T-helper 2 cell treated with Interferon-gamma antibody and Interleukin-4, amounts not matched to agents 5 μg/mL and 100 μg/mL, for 36 hours (primary cell): ENCODE results near the gene KLHL29.

Source experiments
- DNase-seq: peaks from one replicate; pipeline ENCODE4 v3.0.0; 2021; ENCODE audit warnings: low spot score
- H3K27ac Mint-ChIP-seq: one replicate; pipeline ENCODE4 v1.8.0; 2021; ENCODE audit warnings: mild to moderate bottlenecking, mixed read lengths
- H3K27me3 Mint-ChIP-seq: one replicate; pipeline ENCODE4 v1.8.0; 2021; ENCODE audit warnings: low read depth, mixed read lengths
- H3K36me3 Mint-ChIP-seq: one replicate; pipeline ENCODE4 v1.8.0; 2021; ENCODE audit warnings: low read depth, mixed read lengths
- H3K4me1 Mint-ChIP-seq: one replicate; pipeline ENCODE4 v1.8.0; 2021; ENCODE audit warnings: low read depth, mixed read lengths
- H3K4me3 Mint-ChIP-seq: one replicate; pipeline ENCODE4 v1.8.0; 2022; ENCODE audit warnings: mild to moderate bottlenecking, moderate library complexity, mixed read lengths
- H3K9me3 Mint-ChIP-seq: one replicate; pipeline ENCODE4 v1.8.0; 2021; ENCODE audit warnings: mixed read lengths

The KLHL29 gene

DNA sequence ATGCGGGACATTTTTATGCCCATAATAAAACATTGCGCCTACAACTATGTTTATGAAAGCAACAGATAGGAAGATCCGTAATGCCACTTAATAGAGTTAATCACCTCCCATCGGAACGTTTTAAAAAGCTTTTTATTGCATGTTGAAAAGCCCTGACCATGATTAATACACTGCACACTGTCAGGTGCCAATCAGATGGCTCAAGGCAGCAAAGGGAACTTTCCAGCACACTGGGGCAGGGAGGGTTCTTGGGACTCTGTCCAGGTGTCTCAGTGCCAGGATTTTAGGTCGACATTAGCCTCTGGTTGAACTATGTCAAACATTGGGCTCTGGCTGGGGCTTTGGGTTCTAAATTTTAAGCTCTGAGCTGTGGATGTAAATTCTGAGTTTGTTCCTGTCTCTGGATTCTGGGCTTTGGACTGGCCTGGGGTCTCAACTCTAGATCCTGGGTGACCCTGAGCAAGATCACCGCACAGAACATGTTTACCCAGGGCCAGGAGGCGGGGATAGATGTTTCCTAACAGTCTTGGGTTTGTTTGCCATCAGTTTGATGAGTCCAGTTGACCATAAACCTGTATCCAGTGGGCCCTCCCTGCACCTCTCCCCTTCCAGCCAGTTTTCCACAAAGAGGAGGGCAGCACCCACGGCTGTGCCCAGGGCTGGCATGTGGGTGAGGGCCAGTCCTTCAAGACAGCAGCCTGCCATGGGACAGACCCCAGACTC, 279.2 kb downstream of the KLHL29 start:
- Mint-ChIP-seq H3K4me3 (no peak overlapping the region), H3K36me3 (no peaks in the 10 kb centered on the region), H3K4me1 (no peaks in the 10 kb centered on the region), H3K27ac (no peak overlapping the region), H3K27me3 (peaks cover 10% of the 10 kb centered on the region), H3K9me3 (no peaks in the 10 kb centered on the region)
- no peak for DNase-seq

DNA sequence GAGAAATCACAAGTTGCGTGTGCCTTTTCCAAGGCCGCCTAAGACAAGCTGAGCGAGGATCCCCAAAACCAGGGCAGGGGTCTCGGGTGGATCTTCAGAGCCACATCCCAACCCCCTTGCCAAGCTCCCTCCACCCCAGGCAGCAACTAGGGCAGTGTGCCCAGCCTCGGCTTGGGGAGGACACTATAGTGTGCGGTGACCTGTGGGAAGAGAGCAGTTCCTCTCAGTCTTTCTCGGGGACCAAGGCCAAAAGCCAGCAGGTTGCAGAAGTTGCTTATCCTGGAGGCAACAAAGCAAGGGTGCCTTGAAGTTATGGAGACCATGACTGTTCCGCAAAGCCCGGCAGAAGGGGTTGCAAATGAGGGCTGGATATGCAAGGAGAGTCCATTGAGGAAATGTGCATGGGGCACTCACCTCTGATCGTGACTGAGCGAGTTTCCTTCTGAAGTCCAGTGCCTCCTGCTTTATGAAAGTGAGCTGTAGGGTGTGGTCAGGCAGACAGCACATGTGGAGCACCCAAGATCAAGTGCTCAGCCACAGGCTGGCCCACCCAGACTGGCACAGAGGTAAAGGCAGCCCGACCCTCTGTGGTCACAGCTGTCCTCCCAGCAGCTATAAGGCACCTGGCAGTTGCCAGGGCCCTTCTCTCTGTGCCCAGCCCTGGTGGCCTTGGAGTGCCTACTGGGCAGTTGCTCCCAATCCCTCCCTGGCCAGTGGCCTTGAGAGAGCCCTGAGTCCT, 281.4 kb downstream of the KLHL29 start:
- Mint-ChIP-seq H3K27me3 (peaks cover 10% of the 10 kb centered on the region), H3K36me3 (no peaks in the 10 kb centered on the region), H3K4me3 (no peak overlapping the region), H3K27ac (no peak overlapping the region), H3K4me1 (no peaks in the 10 kb centered on the region), H3K9me3 (no peaks in the 10 kb centered on the region)
- no peak for DNase-seq

DNA sequence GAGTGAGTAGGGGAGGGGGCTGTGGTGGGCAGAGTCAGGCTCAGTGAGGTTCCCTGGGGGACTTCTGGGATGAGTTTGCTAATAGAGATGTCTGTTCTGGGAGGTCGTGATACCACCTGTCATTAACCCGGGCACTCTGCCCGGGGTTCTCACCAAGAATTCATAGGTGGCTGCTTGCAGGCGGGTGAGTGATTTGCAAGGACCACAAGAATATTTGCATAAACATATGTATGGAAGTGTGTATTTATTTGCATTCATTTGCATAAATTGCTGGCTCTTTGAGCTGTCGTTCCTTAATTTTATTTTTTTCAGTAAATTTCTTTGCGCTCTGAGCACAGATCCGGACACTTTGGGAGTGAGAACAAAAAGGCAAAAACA, 282.0 kb downstream of the KLHL29 start:
- no peak overlapping the region for H3K27ac Mint-ChIP-seq
- H3K4me3 Mint-ChIP-seq: no peak overlapping the region
- H3K4me1 Mint-ChIP-seq: no peaks in the 10 kb centered on the region
- no peaks in the 10 kb centered on the region for H3K36me3 Mint-ChIP-seq
- peaks cover 10% of the 10 kb centered on the region for H3K27me3 Mint-ChIP-seq
- DNase-seq: no peak
- no peaks in the 10 kb centered on the region for H3K9me3 Mint-ChIP-seq

DNA sequence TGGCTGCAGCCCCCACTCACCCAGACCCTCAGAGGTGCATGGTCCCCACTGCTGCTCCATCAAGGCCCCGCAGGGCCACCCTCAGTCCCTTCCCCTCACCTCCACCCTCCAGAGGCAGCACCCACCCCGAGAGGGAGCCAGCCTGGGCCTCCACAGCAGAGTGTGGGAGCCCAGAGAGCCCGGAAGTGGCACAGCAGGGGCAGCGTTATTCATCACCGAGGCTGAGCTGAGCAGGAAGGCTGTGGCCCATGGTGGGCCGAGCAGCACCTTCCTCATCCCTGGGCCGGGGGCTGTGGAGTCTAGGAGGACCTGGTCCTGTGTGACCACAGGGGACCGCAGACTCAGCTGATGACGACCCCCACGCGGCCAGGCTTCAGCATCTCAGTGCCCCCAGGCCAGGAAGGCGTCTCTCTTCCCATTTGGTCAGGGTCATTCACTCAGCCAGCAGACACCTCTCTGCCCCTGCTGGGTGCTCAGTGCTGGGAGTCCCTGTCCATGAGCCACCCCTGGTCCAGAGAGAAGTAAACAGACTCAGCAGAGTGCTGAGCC, 283.9 kb downstream of the KLHL29 start:
- peaks cover 3% of the 10 kb centered on the region for H3K27me3 Mint-ChIP-seq
- no peaks in the 10 kb centered on the region for H3K9me3 Mint-ChIP-seq
- no peak overlapping the region for H3K4me3 Mint-ChIP-seq
- no peak for DNase-seq
- H3K36me3 Mint-ChIP-seq: no peaks in the 10 kb centered on the region
- no peaks in the 10 kb centered on the region for H3K4me1 Mint-ChIP-seq
- no peak overlapping the region for H3K27ac Mint-ChIP-seq

DNA sequence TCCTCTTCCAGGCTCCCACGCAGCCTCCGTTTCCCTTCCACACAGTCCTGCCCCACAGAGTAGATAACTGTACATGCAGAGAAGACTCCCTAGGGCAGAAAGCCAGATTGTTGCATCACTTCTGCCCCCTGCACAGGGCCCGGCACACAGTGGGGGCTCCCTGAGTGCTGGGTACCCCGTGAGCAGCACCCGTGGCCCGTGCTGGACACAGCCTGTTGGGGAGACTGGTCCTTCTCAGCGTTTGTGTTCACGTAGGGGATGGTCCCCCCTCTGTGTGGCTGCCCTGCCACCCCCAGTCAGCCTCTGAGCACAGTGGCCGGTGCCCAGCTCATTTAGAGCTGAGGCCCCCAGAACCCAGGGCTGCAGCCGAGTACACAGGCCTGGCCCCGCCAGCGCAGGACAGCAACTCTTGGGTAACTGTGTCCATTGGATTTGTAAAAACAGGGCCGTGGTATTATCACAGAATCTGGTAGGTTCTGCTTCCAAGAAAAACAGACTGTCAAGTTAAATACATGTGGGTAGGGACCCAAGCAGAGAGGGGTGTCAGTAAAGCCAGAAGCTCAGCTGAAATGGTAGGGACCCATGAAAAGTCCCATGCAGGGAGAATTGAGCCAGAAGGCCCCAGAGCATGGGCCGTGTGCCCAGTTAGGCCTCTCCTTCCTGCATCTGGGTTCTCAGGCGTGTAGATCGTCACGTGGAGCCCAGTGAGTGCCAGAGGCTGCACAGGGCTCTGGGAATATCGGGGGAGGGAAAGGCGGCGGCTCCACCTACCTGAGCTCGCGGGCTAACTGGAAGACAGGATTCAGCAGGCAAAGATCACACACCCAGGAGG, 284.6 kb downstream of the KLHL29 start:
- Mint-ChIP-seq H3K27me3 (no peaks in the 10 kb centered on the region), H3K9me3 (no peaks in the 10 kb centered on the region), H3K27ac (no peak overlapping the region), H3K36me3 (no peaks in the 10 kb centered on the region), H3K4me1 (no peaks in the 10 kb centered on the region), H3K4me3 (no peak overlapping the region)
- no peak for DNase-seq

DNA sequence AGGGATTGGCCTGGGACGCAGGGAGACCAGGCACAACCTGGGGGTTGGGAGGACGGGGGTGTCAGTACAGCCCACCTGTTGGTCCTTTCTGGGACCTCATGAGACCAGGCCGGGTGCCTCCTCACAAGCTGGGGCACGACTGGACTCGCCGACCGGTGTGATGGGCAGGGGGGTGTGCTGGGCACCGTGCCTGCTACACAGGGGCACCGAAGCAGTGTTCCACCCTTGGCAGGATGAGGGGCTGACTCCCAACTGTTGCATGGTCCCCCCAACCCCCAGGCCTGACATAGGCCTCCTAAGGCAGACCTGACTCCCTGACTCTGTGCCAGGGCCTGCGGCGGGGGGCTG, 285.2 kb downstream of the KLHL29 start:
- Mint-ChIP-seq H3K9me3 (no peaks in the 10 kb centered on the region), H3K27me3 (no peaks in the 10 kb centered on the region), H3K4me3 (no peak overlapping the region), H3K27ac (no peak overlapping the region), H3K4me1 (no peaks in the 10 kb centered on the region), H3K36me3 (no peaks in the 10 kb centered on the region)
- no peak for DNase-seq

DNA sequence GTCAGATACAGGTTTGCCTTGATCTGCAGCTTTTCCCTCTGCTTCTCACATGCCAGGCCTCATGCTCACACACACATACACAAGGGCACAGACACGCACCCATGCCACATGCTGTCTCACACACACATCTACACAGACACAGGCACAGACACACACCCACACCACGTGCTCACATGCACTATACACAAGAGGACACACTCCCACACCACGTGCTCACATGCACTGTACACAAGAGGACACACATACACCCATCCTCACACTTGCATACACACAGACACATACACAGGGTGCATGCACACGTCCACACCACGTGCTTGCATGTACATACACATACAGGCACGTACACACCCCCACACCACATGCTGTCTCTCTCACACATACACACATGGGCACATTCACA, 288.1 kb downstream of the KLHL29 start:
- DNase-seq: no peak
- Mint-ChIP-seq H3K27ac (no peak overlapping the region), H3K36me3 (no peaks in the 10 kb centered on the region), H3K4me1 (no peaks in the 10 kb centered on the region), H3K9me3 (no peaks in the 10 kb centered on the region), H3K4me3 (no peak overlapping the region), H3K27me3 (no peaks in the 10 kb centered on the region)

DNA sequence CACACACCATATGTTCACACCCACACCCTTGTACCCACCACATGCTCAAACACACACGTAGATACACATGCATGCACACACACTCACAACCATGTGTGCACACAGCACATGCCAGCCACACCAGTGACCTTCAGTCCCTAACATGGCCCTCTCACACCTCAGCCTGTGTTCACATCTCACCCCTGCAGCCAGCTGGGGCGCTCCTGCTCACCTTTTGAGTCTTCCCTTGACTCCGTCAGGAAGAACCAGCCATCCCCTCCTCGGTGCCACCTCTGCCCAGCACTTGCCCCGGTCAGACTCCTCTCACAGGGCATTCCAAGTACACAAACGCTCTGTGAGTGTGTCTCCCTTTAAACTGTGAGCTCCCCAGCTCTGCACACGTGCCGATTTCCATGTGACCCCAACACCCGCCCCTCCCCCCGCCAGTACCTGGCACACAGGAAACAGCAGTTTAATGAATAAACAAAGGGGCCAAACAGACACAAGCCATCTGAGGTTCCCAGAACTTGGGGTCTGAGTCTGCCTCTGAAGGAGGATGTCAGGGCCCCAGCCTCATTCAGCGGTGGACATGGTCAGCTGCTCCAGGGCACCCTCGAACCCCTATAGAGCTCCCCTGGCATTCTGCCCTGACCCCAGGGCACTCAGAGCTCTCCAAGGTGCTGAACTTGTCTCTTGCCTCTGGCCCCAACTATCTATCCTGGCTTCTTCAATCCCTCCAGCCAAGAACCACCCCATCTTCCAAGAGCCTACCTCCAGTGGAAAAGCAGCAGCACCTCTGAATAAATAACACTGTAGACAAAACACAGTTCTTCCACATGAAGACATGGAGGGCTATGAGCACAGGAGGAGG, 289.1 kb downstream of the KLHL29 start:
- Mint-ChIP-seq H3K27ac (no peak overlapping the region), H3K36me3 (no peaks in the 10 kb centered on the region), H3K4me1 (no peaks in the 10 kb centered on the region), H3K27me3 (no peaks in the 10 kb centered on the region), H3K9me3 (no peaks in the 10 kb centered on the region), H3K4me3 (no peak overlapping the region)
- DNase-seq: no peak

DNA sequence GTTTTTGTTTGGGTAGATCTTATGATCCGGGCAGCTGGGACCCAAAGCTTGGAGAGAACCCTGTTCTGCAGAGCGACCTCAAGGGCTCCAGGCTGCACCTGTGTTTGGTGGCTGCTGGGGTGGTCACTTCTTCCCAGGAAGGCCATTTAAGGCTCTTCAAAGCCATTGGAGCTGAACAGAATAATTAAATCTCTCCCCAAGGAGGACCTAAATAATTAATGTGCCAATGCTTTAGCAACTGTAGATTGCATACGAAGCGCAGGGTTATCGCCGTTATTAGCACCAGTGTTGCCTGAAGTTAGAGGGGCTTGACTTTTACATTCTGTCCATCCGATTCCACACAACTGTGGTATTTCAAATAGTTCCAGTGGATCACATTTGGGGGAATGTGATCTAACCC, 290.5 kb downstream of the KLHL29 start:
- no peaks in the 10 kb centered on the region for H3K9me3 Mint-ChIP-seq
- no peaks in the 10 kb centered on the region for H3K36me3 Mint-ChIP-seq
- no peaks in the 10 kb centered on the region for H3K4me1 Mint-ChIP-seq
- H3K27ac Mint-ChIP-seq: no peak overlapping the region
- no peaks in the 10 kb centered on the region for H3K27me3 Mint-ChIP-seq
- DNase-seq: no peak
- H3K4me3 Mint-ChIP-seq: no peak overlapping the region

DNA sequence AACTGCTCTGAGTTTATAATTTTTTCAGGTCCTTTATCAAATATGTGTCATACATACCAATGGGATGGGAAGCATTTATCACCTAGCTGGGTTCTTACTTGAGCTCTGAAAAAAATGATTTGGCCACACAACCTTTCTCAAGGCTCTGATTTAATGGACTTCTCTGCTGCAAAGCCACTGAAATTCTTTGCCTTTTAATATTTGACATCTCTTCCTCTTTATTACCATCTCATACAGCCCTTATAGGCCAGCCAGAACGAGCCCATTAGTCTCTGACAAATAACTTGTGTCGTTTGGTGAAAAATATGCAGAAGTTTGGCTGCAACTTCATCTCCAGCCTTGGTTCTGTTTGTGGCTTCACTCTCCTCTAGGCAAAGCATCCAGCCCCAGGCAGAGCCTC, 292.9 kb downstream of the KLHL29 start:
- no peak overlapping the region for H3K4me3 Mint-ChIP-seq
- no peak for DNase-seq
- H3K4me1 Mint-ChIP-seq: no peaks in the 10 kb centered on the region
- no peaks in the 10 kb centered on the region for H3K9me3 Mint-ChIP-seq
- no peaks in the 10 kb centered on the region for H3K27me3 Mint-ChIP-seq
- H3K27ac Mint-ChIP-seq: no peak overlapping the region
- no peaks in the 10 kb centered on the region for H3K36me3 Mint-ChIP-seq

DNA sequence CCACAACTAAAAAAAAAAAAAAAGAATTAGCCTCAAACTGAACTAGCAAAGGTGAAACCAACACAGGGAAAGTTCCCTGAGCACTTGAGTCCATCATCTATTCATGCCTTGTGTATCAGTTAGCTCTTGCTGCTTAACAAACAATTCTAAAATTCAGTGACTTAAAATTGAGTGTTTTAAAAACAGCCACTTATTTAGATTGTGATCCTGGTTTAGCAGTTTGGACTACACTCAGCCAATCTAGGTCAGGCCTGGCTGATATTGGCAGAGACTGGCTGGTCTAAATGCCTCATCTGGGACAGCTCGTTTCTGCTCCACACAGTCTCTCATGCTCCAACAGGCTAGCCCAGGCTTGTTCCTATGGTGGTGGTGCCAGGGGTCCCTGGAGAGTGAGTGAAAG, 294.1 kb downstream of the KLHL29 start:
- Mint-ChIP-seq H3K9me3 (no peaks in the 10 kb centered on the region), H3K36me3 (no peaks in the 10 kb centered on the region), H3K27me3 (no peaks in the 10 kb centered on the region), H3K27ac (no peak overlapping the region), H3K4me3 (no peak overlapping the region), H3K4me1 (no peaks in the 10 kb centered on the region)
- DNase-seq: no peak

DNA sequence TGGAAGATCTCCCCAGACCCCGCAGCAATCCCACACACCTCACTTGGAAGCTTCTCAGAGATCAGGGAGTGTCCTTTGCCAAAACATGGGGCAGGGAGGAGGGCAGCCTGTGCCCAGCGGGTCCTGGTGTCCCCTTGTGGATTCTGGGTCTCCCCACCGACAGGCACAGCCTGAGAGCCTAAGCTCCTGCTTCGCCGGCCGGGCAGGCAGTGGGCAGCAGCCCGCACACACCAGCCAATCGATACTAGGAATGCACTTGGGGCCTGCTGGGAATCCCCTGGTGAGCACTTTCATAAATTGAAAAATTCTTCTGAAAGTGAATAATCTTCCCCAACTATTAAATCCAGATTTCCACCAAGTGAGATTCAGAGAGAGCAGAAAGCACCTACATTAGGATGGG, 296.0 kb downstream of the KLHL29 start:
- Mint-ChIP-seq H3K4me1 (no peaks in the 10 kb centered on the region), H3K27me3 (no peaks in the 10 kb centered on the region), H3K36me3 (no peaks in the 10 kb centered on the region), H3K4me3 (no peak overlapping the region), H3K27ac (no peak overlapping the region), H3K9me3 (no peaks in the 10 kb centered on the region)
- no peak for DNase-seq

DNA sequence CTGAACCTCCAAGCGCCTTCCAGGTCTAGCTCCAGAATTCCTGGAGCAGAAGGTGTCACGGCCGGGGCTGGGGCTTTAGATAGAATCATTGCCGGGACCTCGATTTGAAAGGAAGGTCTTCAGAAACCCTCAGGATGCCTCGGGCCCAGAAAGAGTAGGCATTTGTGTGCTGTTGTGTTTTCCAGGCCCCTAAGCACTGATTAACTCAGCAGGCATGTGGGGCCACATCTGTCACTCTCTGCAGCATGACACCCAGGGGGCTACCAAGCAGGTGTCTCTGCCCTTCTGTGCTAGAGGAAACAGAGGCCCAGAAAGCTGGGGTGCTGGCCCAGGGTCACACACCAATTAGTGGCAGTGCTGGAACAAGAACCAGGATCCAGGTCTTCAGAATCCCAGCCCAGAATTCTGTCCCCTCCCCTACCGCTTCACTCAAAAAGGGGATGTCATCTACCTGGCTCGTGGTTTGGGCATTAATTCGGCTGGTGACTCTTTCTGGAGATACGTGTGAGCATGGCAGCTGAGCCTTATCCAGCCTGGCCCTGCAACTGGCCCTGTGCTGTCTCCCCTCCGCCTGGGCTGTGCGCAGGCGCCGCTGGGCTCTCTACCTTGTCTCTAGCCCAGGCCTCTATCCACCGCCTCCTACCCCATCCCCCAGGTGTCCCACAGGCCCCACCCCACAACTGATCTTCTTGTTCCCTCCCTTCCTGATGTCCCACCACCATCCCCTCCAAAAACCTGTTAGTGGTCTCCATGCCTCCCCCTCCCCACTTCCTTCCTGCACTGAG, 296.6 kb downstream of the KLHL29 start:
- H3K27me3 Mint-ChIP-seq: no peaks in the 10 kb centered on the region
- no peak for DNase-seq
- H3K27ac Mint-ChIP-seq: no peak overlapping the region
- no peak overlapping the region for H3K4me3 Mint-ChIP-seq
- no peaks in the 10 kb centered on the region for H3K9me3 Mint-ChIP-seq
- no peaks in the 10 kb centered on the region for H3K4me1 Mint-ChIP-seq
- no peaks in the 10 kb centered on the region for H3K36me3 Mint-ChIP-seq
